Fibroblast of gingiva (primary cell): Measurements from ENCODE around the gene CACNA2D4.

Experiments
- DNase-seq: peaks from one replicate; pipeline ENCODE4 v3.0.0-alpha.2; 2011; ENCODE audit warnings: low read depth

The CACNA2D4 gene

DNA sequence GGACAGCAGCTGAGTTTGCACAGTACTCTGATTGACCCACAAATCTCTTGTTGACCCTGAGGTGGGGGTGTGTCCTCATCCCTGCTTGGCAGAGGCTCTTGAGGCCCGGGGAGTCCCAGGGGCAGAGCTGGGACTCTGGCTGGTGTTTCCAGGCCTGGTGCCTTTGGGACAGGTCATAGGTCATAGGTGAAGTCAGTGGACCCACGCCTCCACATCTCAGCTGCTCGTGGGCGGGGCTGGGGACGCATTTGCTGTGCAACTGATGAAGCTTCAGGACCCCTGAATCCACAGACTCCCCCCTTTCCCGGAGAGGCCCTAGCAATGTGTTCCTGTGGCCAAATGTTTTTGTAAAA, 408 bp upstream of the CACNA2D4 start:
- no peak for DNase-seq

- DNase-seq = no peak
Measured at GRCh38 chr12:1917172-1918070, 1.0 kb downstream of the CACNA2D4 start.

- DNase-seq = no peak
Measured at GRCh38 chr12:1916371-1917171, 1.9 kb downstream of the CACNA2D4 start.

- DNase-seq = no peak
Measured at GRCh38 chr12:1915082-1915968, 3.1 kb downstream of the CACNA2D4 start.

- no peak for DNase-seq
Measured at GRCh38 chr12:1914114-1914911, 4.1 kb downstream of the CACNA2D4 start.

GRCh38 chr12:1913377-1914113, 4.9 kb downstream of the CACNA2D4 start:
- no peak for DNase-seq

DNA sequence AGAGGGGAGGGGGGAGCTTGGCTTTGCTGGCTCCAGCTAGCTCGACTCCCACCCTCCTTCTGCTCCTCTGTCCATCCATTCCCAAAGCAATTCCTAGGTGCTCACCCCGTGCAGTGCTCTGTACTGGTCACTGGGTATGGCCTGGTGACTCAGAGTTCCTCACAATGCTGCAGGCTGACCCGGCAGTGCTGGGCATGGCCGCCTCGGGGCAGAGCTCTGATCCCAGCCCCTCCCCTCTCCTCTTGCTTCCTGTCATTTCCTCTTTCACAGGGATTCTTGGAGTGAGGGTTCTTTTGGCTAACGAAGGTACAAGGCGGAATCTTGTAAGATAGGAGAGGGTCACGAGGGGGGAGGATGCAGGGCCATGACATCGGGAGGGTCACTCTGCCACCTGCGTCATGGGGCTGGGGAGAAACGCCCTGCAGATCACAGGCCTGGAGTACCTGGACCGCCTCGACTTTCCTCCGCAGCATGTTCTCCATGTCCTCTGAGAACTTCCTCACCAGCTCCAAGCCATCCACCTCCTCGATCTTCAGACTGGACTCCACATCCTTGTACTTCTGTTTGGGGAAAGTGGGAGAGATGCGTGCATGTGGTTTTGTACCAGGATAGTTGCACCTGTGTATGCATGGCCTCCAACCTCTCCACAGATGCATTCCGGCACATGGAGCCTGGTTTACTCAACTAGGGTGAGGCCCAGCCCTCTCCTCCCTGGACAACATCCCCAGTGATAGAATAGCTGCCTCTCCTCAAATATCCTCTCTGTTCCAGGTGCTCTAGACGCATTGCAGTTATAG, 5.7 kb downstream of the CACNA2D4 start:
- no peak for DNase-seq

- no peak for DNase-seq
Measured at GRCh38 chr12:1911598-1912575, 6.6 kb downstream of the CACNA2D4 start.

GRCh38 chr12:1910468-1910867, 8.0 kb downstream of the CACNA2D4 start:
- no peak for DNase-seq

DNA sequence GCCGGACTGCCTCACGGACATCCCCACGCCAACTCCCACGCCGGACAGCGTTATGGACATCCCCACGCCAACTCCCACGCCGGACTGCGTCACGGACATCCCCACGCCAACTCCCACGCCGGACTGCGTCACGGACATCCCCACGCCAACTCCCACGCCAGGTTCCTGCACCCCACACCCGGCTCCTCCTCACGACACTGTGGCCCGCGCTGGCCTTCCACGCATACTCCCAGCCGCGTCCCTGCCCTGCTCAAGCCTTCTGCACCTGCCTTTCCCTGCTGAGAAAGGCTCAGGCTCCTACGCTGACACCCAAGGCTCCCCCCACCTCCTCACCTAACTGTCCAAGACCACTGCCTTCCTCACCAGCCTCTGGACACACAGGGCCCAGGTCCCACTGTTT, 9.7 kb downstream of the CACNA2D4 start:
- DNase-seq = no peak

GRCh38 chr12:1907652-1908611, 10.5 kb downstream of the CACNA2D4 start:
- no peak for DNase-seq

DNA sequence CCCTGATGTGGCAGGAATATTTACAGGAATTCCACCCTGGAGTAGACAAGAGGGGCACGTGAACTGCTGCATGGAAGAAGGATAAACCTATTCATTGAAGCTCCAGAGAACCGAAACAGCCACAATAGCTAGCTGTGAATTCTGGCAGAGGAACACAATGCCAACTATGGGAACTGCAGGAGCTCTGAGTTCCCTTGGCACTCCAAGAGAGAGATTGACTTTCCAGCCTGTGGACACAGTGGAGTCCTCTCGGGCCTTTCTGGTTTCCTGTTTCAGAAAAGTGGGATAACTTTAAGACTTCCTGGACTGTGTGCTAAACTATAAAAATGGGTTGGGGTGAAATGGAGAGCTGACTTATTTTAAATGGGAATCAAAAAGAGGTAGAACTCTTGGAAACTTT, 11.9 kb downstream of the CACNA2D4 start:
- DNase-seq = no peak

- DNase-seq = no peak
Measured at GRCh38 chr12:1904875-1905274, 13.6 kb downstream of the CACNA2D4 start.

GRCh38 chr12:1896964-1897363, 21.5 kb downstream of the CACNA2D4 start:
- DNase-seq = no peak

GRCh38 chr12:1890810-1891209, 27.6 kb downstream of the CACNA2D4 start:
- no peak for DNase-seq

GRCh38 chr12:1890119-1890703, 28.2 kb downstream of the CACNA2D4 start:
- no peak for DNase-seq

- DNase-seq = no peak
Measured at GRCh38 chr12:1888923-1889322, 29.5 kb downstream of the CACNA2D4 start.
